GM21723 (cell line): ENCODE data around the gene CFAP61.

Experiments
- ATAC-seq: cut with Tn5 transposase; IDR thresholded peaks from one replicate; pipeline ENCODE4 v1.9.1; 2021; ENCODE audit warnings: mild to moderate bottlenecking, moderate library complexity; ENCODE audit not compliant: unreplicated experiment

CFAP61 gene

GRCh38 chr20:20360464-20360863 lies 308.1 kb downstream of the CFAP61 start:
- ATAC-seq: peak; percentile 71

- ATAC-seq: no peak
Measured at GRCh38 chr20:20362774-20363433, 310.6 kb downstream of the CFAP61 start.

GRCh38 chr20:20363434-20363798 lies 311.1 kb downstream of the CFAP61 start:
- ATAC-seq: no peak

- ATAC-seq: no peak
Measured at GRCh38 chr20:20363799-20364592, 311.7 kb downstream of the CFAP61 start.

- no peak for ATAC-seq
Measured at GRCh38 chr20:20364593-20365479, 312.5 kb downstream of the CFAP61 start.

GRCh38 chr20:20365480-20366161 lies 313.3 kb downstream of the CFAP61 start:
- ATAC-seq: no peak

- ATAC-seq: no peak
Measured at GRCh38 chr20:20366551-20366875, 314.2 kb downstream of the CFAP61 start.

- ATAC-seq: no peak
Measured at GRCh38 chr20:20366876-20367574, 314.7 kb downstream of the CFAP61 start.

- ATAC-seq: peak; percentile 25
Measured at GRCh38 chr20:20367575-20368417, 315.5 kb downstream of the CFAP61 start, which contains the start of gene INSM1. TSS of gene INSM1 (plus strand) at chr20:20368104. CDS start at chr20:20368268, 164 bp downstream.

GRCh38 chr20:20368418-20369249 lies 316.3 kb downstream of the CFAP61 start:
- peak; percentile 41 for ATAC-seq

GRCh38 chr20:20369250-20370093 lies 317.1 kb downstream of the CFAP61 start:
- no peak for ATAC-seq

GRCh38 chr20:20370094-20370575 lies 317.8 kb downstream of the CFAP61 start:
- no peak for ATAC-seq

GRCh38 chr20:20371083-20371482 lies 318.8 kb downstream of the CFAP61 start:
- ATAC-seq: no peak

- ATAC-seq: no peak
Measured at GRCh38 chr20:20371681-20372080, 319.3 kb downstream of the CFAP61 start.

- ATAC-seq: no peak
Measured at GRCh38 chr20:20373091-20373571, 320.8 kb downstream of the CFAP61 start.

GRCh38 chr20:20375862-20376261 lies 323.5 kb downstream of the CFAP61 start:
- ATAC-seq: no peak

- ATAC-seq: no peak
Measured at GRCh38 chr20:20386192-20386591, 333.9 kb downstream of the CFAP61 start.
